ENCODE results near the gene CKAP4.

The CKAP4 gene

GRCh38 chr12:106223485-106224354 lies 24.1 kb downstream of the CKAP4 start:
- peak; percentile 97 for TF ChIP-seq CTCF (IDR thresholded peaks at IDR 0.05; ENCODE audit: insufficient read depth, missing control alignments)
- DNase-seq (ENCODE audit: insufficient read length, low spot score), result peak; percentile 56
- no peak for FAIRE-seq

GRCh38 chr12:106220536-106220935 lies 27.3 kb downstream of the CKAP4 start:
- no peak for DNase-seq (ENCODE audit: insufficient read length, low spot score)
- no peak for FAIRE-seq
- no peak for TF ChIP-seq CTCF (IDR thresholded peaks at IDR 0.05; ENCODE audit: insufficient read depth, missing control alignments)

GRCh38 chr12:106219043-106219442 lies 28.8 kb downstream of the CKAP4 start:
- FAIRE-seq (no peak), DNase-seq (ENCODE audit: insufficient read length, low spot score) (no peak)
- no peak for TF ChIP-seq CTCF (IDR thresholded peaks at IDR 0.05; ENCODE audit: insufficient read depth, missing control alignments)

- FAIRE-seq (no peak), DNase-seq (ENCODE audit: insufficient read length, low spot score) (no peak)
- no peak for TF ChIP-seq CTCF (IDR thresholded peaks at IDR 0.05; ENCODE audit: insufficient read depth, missing control alignments)
Observed at GRCh38 chr12:106217706-106218105, 30.1 kb downstream of the CKAP4 start.

- TF ChIP-seq CTCF (IDR thresholded peaks at IDR 0.05; ENCODE audit: insufficient read depth, missing control alignments), result no peak
- FAIRE-seq (no peak), DNase-seq (ENCODE audit: insufficient read length, low spot score) (no peak)
Observed at GRCh38 chr12:106214571-106214970, 33.2 kb downstream of the CKAP4 start.

- FAIRE-seq (no peak), DNase-seq (ENCODE audit: insufficient read length, low spot score) (no peak)
- TF ChIP-seq CTCF (IDR thresholded peaks at IDR 0.05; ENCODE audit: insufficient read depth, missing control alignments), result no peak
Observed at GRCh38 chr12:106213662-106214061, 34.2 kb downstream of the CKAP4 start.

GRCh38 chr12:106211973-106212372 lies 35.8 kb downstream of the CKAP4 start:
- no peak for FAIRE-seq
- DNase-seq (ENCODE audit: insufficient read length, low spot score), result no peak
- TF ChIP-seq CTCF (IDR thresholded peaks at IDR 0.05; ENCODE audit: insufficient read depth, missing control alignments), result no peak
